Ramos (cell line): ENCODE results near the gene SH3BP4.

Source experiments
- in situ Hi-C: fragments of 300-500 bp; cut with MboI; formaldehyde crosslinking; loops from one replicate; pipeline ENCODE4 v1.14.3; 2022; ENCODE audit warnings: low sequenced_read_pairs; ENCODE audit not compliant: unreplicated experiment

The SH3BP4 gene

GRCh38 chr2:234963773-234964615 lies 12.2 kb downstream of the SH3BP4 start:
- in situ Hi-C loops: no loop called here

- in situ Hi-C loops: no loop called here
Observed at GRCh38 chr2:234964631-234965461, 13.0 kb downstream of the SH3BP4 start.

DNA sequence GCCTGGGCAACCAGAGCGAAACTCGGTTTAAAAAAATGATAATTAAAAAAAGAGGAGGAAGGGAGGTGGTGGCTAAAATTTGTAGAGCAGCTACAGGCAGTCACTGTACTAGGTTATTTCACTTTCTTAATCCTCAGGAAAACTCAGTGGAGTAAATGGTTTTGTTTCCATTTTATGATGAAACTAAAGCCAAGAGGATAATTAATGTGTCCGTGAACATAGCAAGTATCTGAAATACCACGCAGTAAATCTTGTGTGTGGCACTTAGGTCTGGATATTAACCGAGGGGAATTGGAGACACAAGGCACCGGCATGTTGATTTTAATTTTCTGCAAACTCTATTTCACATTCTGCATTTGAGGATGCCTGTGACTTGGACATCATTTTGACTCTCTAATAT lies 14.5 kb downstream of the SH3BP4 start:
- in situ Hi-C loops: no loop called here

DNA sequence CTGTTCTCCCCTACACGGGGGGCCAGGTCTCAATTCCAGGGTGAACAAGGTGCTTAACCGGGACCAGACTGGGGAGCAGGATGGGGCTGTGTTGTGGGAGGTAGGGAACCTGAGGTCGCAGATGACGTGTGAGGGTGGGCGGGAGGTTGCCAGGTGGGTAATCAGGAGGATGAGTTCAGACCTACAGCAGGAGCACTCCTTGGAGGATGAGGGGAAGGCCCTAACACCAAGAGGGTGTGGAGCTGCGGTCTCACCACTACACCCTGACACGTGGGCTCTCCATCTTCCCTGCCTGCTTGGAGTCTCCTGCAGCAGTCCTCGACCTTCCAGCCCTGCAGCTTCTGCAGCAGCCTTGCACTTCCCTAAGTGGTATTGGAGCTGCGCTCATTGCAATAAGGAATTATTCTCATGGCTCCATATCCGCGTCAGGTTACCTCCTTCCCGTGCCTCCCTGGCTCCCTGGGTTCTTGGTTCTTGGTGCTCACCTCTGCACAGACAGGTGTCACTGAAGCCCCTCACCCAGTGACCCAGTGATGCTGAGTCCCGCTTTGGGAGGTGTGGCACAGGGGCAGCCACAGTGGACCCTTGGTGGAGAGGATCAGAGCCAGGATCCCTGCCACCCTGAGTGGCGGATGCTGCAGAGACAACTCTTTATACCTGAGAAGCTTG lies 15.5 kb downstream of the SH3BP4 start:
- in situ Hi-C loops: no loop called here

DNA sequence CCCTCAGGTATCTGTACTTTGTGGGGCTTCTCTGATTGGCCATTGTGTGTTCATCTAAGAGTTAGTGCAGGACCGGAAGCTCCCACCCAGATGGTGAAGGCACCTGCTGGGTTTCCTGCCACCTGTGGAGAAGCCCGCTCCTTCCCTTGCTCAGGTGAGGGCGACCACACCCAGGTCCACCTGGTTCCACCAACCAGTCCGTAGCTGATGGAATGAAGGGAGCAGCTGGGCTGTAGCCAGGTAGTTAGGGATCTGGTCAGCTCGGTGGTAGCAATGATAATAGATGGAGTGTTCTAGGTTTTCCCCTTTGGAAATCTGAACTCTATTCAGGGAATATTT lies 16.0 kb downstream of the SH3BP4 start:
- in situ Hi-C loops: no loop called here

GRCh38 chr2:234968631-234969305 lies 17.0 kb downstream of the SH3BP4 start:
- in situ Hi-C loops: no loop called here

GRCh38 chr2:234969306-234970098 lies 17.7 kb downstream of the SH3BP4 start:
- in situ Hi-C loops: no loop called here

- in situ Hi-C loops: no loop called here
Observed at GRCh38 chr2:234970099-234970440, 18.3 kb downstream of the SH3BP4 start.

DNA sequence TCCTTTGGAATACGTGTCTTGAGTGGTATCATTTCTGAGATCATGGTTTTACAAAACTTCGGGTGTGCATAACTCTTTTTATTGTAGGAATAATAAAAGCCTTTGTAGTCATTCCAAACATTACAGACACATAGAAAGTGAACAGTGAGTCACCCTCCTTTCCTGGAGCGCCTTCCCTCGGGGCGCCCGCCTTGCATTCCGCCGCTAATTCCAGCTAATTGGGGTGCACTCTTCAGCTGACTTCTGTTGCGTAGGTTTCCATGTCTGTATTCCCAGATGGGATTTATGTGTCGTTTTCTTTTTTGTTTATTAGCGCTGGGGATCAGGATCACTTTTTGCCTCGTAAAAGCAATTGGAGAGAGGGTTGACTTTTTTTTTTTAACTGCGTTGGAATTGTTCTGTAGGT lies 18.7 kb downstream of the SH3BP4 start:
- in situ Hi-C loops: no loop called here

GRCh38 chr2:234971496-234971895 lies 19.7 kb downstream of the SH3BP4 start:
- in situ Hi-C loops: no loop called here

DNA sequence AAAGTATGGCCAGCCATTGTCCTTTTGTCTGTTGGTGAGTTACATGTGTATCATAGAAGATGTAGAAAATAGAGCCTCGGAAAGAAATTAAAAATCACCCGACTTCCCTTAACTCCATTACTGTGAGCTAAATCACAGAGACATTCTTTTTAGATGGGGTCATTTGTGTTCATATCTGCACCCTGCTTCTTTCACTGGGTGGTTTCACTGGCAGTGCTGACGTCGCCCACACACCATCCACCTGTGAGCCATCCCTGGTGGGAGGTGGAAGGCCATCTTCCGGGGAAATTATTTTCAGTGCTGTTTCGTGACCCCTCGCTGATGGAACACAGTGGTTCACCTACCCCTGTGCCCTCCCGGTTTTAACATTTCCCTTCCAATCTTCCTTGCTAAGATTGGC lies 21.2 kb downstream of the SH3BP4 start:
- in situ Hi-C loops: no loop called here

- in situ Hi-C loops: no loop called here
Observed at GRCh38 chr2:234974501-234975385, 22.9 kb downstream of the SH3BP4 start.

DNA sequence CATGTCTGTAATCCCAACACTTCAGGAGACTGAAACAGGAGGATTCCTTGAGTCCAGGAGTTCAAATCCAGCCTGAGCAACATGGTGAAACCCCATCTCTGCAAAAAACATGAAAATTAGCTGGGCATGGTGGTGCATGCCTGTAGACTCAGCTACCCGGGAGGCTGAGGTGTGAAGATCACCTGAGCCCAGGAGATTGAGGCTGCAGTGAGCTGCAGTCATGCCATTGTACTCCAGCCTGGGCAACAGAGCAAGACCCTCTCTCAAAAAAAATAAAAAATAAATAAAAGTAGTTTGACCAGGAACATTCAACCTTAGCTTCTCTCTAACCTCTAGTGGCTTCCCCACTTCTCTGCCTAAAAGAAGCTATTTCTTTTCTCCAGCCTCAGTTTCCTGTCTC lies 23.8 kb downstream of the SH3BP4 start:
- in situ Hi-C loops: no loop called here

DNA sequence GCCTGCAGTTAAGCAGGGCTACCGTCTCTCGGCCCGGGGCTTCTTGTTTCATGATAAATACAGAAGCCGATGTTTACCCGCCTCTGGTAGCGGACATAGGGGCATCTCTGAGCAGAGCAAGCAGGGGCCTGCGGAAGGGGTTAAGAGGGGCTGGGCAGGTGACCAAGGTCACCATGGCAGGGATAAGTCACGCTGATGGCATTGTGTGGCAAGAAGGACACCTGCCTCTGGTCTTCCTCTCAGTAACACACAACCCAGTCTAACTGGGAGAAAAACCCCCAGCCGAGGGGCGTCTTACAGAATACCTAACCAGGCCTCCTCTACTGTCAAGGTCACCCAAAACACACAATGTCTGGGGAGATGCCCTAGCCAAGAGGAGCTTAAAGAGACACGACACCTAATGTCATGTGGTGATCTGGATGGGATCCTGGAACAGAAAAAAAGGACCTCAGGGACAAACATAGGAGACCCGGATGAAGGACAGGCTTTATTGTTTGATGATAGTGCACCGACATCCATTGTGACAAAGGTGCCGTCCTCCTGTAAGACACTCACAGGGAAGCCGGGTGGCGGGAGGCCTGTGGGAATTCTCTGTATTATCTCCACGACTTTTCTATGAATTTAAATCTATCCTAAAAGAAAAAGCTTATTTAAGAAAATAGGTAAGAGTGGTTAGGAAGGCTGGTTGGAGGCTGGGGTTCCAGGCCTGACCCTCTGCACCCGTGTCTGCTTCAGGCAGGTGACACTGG lies 24.8 kb downstream of the SH3BP4 start:
- in situ Hi-C loops: no loop called here

DNA sequence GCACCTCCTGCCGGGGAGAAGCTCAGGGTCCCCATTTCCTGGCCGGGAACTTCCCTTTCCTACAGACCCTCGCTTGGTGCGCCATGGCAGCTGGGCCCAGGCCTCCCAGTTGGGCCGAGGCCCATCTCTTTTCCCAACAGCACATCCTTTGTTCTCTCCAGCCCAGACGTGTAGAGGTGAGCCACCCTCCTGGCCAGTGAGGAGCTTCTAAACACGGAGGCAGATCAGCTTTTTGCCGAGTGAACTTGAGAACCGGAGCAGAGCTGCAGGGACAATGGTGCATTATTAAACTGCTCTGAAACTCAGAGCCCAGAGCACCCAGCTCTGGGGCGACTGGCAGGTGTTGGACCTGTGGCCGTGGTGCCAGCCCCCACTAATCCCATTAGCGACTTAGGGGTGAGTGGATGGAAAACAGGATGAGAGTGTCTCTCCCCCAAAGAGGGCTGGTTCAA lies 25.4 kb downstream of the SH3BP4 start:
- in situ Hi-C loops: no loop called here

- in situ Hi-C loops: no loop called here
Observed at GRCh38 chr2:234978466-234979203, 26.8 kb downstream of the SH3BP4 start.
